ENCODE measurements around the gene C10orf90.

The C10orf90 gene

GRCh38 chr10:126646110-126646509 lies 24.4 kb downstream of the C10orf90 start:
- Histone ChIP-seq H3K27me3 (ENCODE audit: low read length) (no peaks in the 10 kb centered on the region), H2AFZ (ENCODE audit: low read depth, low read length, severe bottlenecking) (no peak overlapping the region), H3K9ac (ENCODE audit: low read length) (no peak overlapping the region), H3K9me3 (ENCODE audit: insufficient read depth, low read length) (no peaks in the 10 kb centered on the region), H3K36me3 (ENCODE audit: low read length) (no peaks in the 10 kb centered on the region), H3K79me2 (ENCODE audit: insufficient read depth, low read length) (no peaks in the 10 kb centered on the region), H3K4me3 (ENCODE audit: insufficient read depth, low read length, poor library complexity, severe bottlenecking) (no peak overlapping the region), H3K9me2 (replicated peaks; ENCODE audit: insufficient read depth, low read length) (no peaks in the 10 kb centered on the region), H3K27ac (ENCODE audit: low read depth, low read length) (no peak overlapping the region), H3F3A (ENCODE audit: insufficient read depth) (no peaks in the 10 kb centered on the region), H3K4me2 (ENCODE audit: low read depth, low read length, poor library complexity, severe bottlenecking) (no peak overlapping the region), H4K20me1 (ENCODE audit: low read depth, low read length) (no peaks in the 10 kb centered on the region)
- TF ChIP-seq CTCF (IDR thresholded peaks at IDR 0.05; ENCODE audit: insufficient read depth, low read length, poor library complexity, severe bottlenecking) (no peak), EZH2phosphoT487 (conservative IDR thresholded peaks at IDR 0.05; ENCODE audit: low read length) (no peak)

DNA sequence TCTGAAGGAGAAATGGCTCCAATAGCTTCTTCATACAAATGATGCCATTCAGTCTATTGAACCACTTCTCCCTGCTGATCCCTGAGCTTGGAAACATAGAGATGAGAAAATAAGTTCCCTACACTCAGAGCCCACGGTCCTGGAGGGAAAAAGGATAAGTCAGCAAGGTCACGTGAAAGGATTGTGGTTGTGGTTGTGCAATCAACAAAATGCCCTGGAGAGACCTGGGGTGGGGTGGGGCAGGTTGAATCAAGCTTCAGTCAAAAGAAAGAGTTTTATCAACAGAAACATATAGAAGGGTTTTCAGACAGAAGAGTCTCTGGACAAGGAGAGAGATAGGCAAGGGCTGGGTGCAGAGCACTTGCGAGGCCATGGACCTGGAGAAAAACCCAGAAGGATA lies 30.1 kb downstream of the C10orf90 start:
- Histone ChIP-seq H3K27me3 (ENCODE audit: low read length) (no peaks in the 10 kb centered on the region), H3K36me3 (ENCODE audit: low read length) (no peaks in the 10 kb centered on the region), H3K4me3 (ENCODE audit: insufficient read depth, low read length, poor library complexity, severe bottlenecking) (no peak overlapping the region), H3K9ac (ENCODE audit: low read length) (no peak overlapping the region), H3K9me3 (ENCODE audit: insufficient read depth, low read length) (no peaks in the 10 kb centered on the region), H2AFZ (ENCODE audit: low read depth, low read length, severe bottlenecking) (no peak overlapping the region), H4K20me1 (ENCODE audit: low read depth, low read length) (no peaks in the 10 kb centered on the region), H3K4me2 (ENCODE audit: low read depth, low read length, poor library complexity, severe bottlenecking) (no peak overlapping the region), H3K9me2 (replicated peaks; ENCODE audit: insufficient read depth, low read length) (no peaks in the 10 kb centered on the region), H3K27ac (ENCODE audit: low read depth, low read length) (no peak overlapping the region), H3K79me2 (ENCODE audit: insufficient read depth, low read length) (no peaks in the 10 kb centered on the region), H3F3A (ENCODE audit: insufficient read depth) (no peaks in the 10 kb centered on the region)
- TF ChIP-seq EZH2phosphoT487 (conservative IDR thresholded peaks at IDR 0.05; ENCODE audit: low read length) (no peak), CTCF (IDR thresholded peaks at IDR 0.05; ENCODE audit: insufficient read depth, low read length, poor library complexity, severe bottlenecking) (no peak)

DNA sequence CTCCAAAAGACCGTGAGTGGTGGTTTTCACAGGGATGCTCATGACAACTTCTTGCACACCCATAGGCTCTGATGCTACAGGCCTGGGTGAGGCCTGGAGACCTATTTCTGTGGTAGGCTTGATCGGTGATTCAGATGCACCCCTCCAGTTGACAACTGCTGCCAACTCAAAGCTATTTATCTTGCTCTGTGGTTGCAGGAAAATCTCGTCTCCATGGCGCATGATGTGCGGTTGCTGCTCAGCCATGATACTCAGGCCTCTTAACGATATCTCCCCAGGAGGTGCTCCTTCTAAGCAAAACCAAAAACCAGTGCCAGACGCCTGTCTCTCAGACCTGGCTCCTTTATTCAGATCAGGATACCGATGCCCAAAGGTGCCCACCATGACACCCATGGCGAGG lies 31.4 kb downstream of the C10orf90 start:
- Histone ChIP-seq H3K4me2 (ENCODE audit: low read depth, low read length, poor library complexity, severe bottlenecking) (no peak overlapping the region), H3F3A (ENCODE audit: insufficient read depth) (no peaks in the 10 kb centered on the region)
- TF ChIP-seq EZH2phosphoT487 (conservative IDR thresholded peaks at IDR 0.05; ENCODE audit: low read length) = no peak

GRCh38 chr10:126638542-126638941 lies 32.0 kb downstream of the C10orf90 start:
- H3K4me2 ChIP-seq (ENCODE audit: low read depth, low read length, poor library complexity, severe bottlenecking) = no peak overlapping the region
- no peak overlapping the region for H3K9ac ChIP-seq (ENCODE audit: low read length)
- no peak overlapping the region for H3K4me3 ChIP-seq (ENCODE audit: insufficient read depth, low read length, poor library complexity, severe bottlenecking)
- H3K27ac ChIP-seq (ENCODE audit: low read depth, low read length) = no peak overlapping the region
- no peaks in the 10 kb centered on the region for H3K79me2 ChIP-seq (ENCODE audit: insufficient read depth, low read length)
- H2AFZ ChIP-seq (ENCODE audit: low read depth, low read length, severe bottlenecking) = no peak overlapping the region
- no peak for TF ChIP-seq EZH2phosphoT487 (conservative IDR thresholded peaks at IDR 0.05; ENCODE audit: low read length)
- TF ChIP-seq CTCF (IDR thresholded peaks at IDR 0.05; ENCODE audit: insufficient read depth, low read length, poor library complexity, severe bottlenecking) = no peak
- no peaks in the 10 kb centered on the region for H3F3A ChIP-seq (ENCODE audit: insufficient read depth)
- H4K20me1 ChIP-seq (ENCODE audit: low read depth, low read length) = no peaks in the 10 kb centered on the region
- H3K9me3 ChIP-seq (ENCODE audit: insufficient read depth, low read length) = no peaks in the 10 kb centered on the region
- no peaks in the 10 kb centered on the region for H3K27me3 ChIP-seq (ENCODE audit: low read length)
- no peaks in the 10 kb centered on the region for H3K36me3 ChIP-seq (ENCODE audit: low read length)
- H3K9me2 ChIP-seq (replicated peaks; ENCODE audit: insufficient read depth, low read length) = no peaks in the 10 kb centered on the region

More for the DNA sequence above, 31.4 kb downstream of the C10orf90 start:
- no peaks in the 10 kb centered on the region for H3K27me3 ChIP-seq (ENCODE audit: low read length)
- no peak overlapping the region for H3K4me3 ChIP-seq (ENCODE audit: insufficient read depth, low read length, poor library complexity, severe bottlenecking)
- H4K20me1 ChIP-seq (ENCODE audit: low read depth, low read length) = no peaks in the 10 kb centered on the region
- H3K27ac ChIP-seq (ENCODE audit: low read depth, low read length) = no peak overlapping the region
- no peak overlapping the region for H2AFZ ChIP-seq (ENCODE audit: low read depth, low read length, severe bottlenecking)
- H3K9me2 ChIP-seq (replicated peaks; ENCODE audit: insufficient read depth, low read length) = no peaks in the 10 kb centered on the region
- no peak overlapping the region for H3K9ac ChIP-seq (ENCODE audit: low read length)
- H3K79me2 ChIP-seq (ENCODE audit: insufficient read depth, low read length) = no peaks in the 10 kb centered on the region
- H3K36me3 ChIP-seq (ENCODE audit: low read length) = no peaks in the 10 kb centered on the region
- no peaks in the 10 kb centered on the region for H3K9me3 ChIP-seq (ENCODE audit: insufficient read depth, low read length)

All from SU-DHL-6 (cell line).